Lung microvascular endothelial cell (primary cell): Measurements from ENCODE around the gene TMPRSS13. TPM values are rescaled to one million over a fixed set of nuclear protein-coding genes. Genes with fewer than 3 reads are reported as not detected.

Source experiments
- DNase-seq, 2 donors: peaks; one replicate each; pipeline versions ENCODE4 v3.0.0 to v3.0.0-alpha.2; 2010; ENCODE audit warnings: low read depth in 2 of 2
- total RNA-seq: library from RNA; depleted of rRNA; stranded (reverse); fragments of >200 nt; gene quantifications from 2 replicates; pipeline ENCODE4 v1.2.1, GENCODE V29; 2014

The TMPRSS13 gene
- total RNA-seq, 1 donor from 2014 or later: not detected

- no peak for DNase-seq
Measured at GRCh38 chr11:117914398-117914761, 14.8 kb downstream of the TMPRSS13 start.

- DNase-seq: no peak
Measured at GRCh38 chr11:117913736-117914397, 15.3 kb downstream of the TMPRSS13 start.

DNA sequence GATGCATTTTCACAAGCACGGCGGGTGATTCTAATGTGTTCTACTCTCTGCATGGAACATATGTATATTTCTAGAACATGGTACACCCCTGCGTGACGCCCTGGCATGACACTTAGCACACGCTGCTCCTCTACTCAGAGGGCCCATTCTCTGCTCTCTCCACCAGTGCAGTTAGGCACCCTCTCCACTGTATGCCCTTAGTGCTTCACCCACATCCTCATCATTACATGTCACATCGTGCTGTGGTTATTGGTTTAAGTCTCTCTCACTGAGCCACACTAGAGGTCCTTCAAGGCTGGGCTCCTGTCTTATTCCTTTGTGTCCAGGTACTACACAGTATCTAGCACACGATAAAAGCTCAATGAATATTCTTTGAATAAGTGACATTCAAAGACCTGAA lies 16.7 kb downstream of the TMPRSS13 start:
- no peak for DNase-seq

DNA sequence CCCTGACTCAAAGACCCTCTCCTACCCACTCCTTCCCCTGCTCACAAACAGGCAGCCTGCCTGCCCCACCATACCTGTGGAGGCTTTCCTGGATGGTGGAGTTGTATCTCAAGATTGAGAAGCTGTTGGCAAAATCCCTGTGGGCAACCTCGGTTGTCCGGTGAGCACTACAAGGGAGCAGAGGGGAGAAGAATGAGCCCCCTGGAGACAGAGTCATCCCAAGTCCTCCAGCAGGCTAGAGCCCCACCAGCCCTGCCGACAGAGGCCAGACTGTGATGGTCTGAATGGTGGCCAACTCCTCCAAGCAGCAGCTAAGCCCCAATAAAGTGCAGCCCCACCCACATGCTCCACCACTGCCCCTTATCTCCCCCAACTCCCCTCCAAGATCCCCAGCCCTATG lies 17.5 kb downstream of the TMPRSS13 start:
- DNase-seq: no peak

- DNase-seq: no peak
Measured at GRCh38 chr11:117910941-117911655, 18.1 kb downstream of the TMPRSS13 start.

- DNase-seq: no peak
Measured at GRCh38 chr11:117910525-117910924, 18.7 kb downstream of the TMPRSS13 start.

- DNase-seq: no peak
Measured at GRCh38 chr11:117909611-117910382, 19.4 kb downstream of the TMPRSS13 start.

GRCh38 chr11:117908959-117909610 lies 20.1 kb downstream of the TMPRSS13 start:
- DNase-seq: no peak

- DNase-seq: no peak
Measured at GRCh38 chr11:117908109-117908895, 20.9 kb downstream of the TMPRSS13 start.

GRCh38 chr11:117907276-117908108 lies 21.7 kb downstream of the TMPRSS13 start:
- DNase-seq: peak; percentile 87 to 95

DNA sequence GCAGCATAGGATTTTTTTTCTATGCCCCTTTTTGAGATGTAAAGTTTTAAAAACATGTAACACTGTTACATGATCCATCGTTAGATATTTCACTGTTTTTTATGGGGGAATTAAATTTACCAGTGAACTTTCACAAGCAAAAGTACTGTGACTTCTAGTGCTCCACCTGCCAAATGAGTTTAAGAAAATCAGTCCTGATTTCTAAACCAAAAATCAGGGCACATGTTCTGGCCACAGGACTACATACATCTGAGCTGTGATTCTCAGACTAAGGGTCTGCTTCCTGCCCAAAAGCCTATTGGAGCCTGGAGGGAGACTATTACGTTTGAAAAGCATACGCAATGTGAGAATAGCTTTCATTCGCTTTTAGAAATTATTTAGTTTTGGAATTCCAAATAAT lies 22.5 kb downstream of the TMPRSS13 start:
- no peak for DNase-seq

DNA sequence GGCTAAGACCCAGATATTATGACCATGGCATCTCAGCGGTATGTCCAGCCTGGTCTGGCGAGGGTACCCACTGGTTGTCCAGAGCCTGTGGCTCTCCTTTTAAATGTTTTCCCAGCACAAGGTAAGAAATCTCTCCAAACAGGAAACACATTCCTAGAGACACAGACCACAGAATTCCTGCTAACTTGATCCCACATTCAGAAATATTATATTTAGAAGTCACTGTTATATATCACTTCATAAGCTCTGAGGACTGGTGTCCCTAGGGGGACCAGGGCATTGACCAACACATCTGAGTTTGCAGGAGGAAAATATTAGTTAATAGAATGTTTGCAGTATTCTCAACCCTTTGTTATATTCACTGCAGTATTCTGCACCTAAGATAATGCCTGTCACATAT lies 23.1 kb downstream of the TMPRSS13 start:
- no peak for DNase-seq

DNA sequence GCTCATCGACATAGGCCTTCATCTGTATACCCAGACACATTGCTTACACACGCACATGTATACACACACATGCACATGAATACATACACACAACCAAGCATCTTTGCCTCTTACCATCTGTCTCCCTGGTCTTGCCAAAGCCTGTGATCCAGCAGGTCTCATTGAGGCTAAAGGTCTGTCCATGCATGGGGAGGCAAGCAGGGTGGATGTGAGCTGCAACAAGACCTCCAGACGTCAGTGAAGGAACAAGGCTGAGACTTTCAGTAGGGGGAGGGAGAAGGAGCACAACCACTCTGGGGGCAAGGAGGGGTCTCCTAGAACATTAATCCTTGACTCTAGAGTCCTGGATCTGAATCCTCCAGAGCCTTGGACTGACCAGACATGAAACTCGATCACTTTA lies 23.7 kb downstream of the TMPRSS13 start:
- DNase-seq: no peak

- no peak for DNase-seq
Measured at GRCh38 chr11:117903505-117904382, 25.5 kb downstream of the TMPRSS13 start.

GRCh38 chr11:117902001-117902845 lies 27.0 kb downstream of the TMPRSS13 start:
- DNase-seq: no peak

- no peak for DNase-seq
Measured at GRCh38 chr11:117901601-117902000, 27.6 kb downstream of the TMPRSS13 start.

GRCh38 chr11:117900720-117901440 lies 28.3 kb downstream of the TMPRSS13 start:
- no peak for DNase-seq
